Measurements from ENCODE around the gene SCAPER. TPM values are rescaled to one million over a fixed set of nuclear protein-coding genes. Genes with fewer than 3 reads are reported as not detected.

Gene SCAPER
- total RNA-seq, 1 donor from 2014 or later, result 78.1 TPM

DNA sequence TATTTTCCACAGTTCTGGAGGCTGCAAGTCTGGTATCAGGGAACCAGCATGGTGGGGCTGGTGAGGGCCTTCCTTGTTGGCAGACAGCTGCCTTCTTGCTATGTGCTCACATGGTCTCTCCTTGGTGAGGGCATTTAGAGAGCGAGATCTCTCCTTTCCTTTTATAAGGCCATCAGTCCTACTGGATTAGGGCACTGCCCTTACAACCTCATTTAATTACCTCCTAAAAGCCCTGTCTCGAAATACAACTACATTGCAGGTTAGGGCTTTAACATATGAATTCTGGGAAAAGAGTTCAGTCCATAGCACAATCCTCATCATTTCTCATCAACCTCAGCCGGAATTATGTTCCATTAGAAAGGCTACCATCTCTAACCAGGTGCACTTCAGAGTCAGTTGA is 546.7 kb downstream of the SCAPER start:
- no peak for DNase-seq (ENCODE audit: low spot score in 2 of 2)
- Histone ChIP-seq H3K27ac (no peak overlapping the region), H3K4me1 (no peaks in the 10 kb centered on the region), H3K27me3 (no peaks in the 10 kb centered on the region), H3K36me3 (peaks cover 0 to 4% of the 10 kb centered on the region in 2 donors), H3K4me3 (no peak overlapping the region), H3K9me3 (no peaks in the 10 kb centered on the region)
- TF ChIP-seq, protein P1, sequence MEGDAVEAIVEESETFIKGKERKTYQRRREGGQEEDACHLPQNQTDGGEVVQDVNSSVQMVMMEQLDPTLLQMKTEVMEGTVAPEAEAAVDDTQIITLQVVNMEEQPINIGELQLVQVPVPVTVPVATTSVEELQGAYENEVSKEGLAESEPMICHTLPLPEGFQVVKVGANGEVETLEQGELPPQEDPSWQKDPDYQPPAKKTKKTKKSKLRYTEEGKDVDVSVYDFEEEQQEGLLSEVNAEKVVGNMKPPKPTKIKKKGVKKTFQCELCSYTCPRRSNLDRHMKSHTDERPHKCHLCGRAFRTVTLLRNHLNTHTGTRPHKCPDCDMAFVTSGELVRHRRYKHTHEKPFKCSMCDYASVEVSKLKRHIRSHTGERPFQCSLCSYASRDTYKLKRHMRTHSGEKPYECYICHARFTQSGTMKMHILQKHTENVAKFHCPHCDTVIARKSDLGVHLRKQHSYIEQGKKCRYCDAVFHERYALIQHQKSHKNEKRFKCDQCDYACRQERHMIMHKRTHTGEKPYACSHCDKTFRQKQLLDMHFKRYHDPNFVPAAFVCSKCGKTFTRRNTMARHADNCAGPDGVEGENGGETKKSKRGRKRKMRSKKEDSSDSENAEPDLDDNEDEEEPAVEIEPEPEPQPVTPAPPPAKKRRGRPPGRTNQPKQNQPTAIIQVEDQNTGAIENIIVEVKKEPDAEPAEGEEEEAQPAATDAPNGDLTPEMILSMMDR (IDR thresholded peaks at IDR 0.05), result no peak
- intact Hi-C loops (cut with DNase I), result no loop called here

DNA sequence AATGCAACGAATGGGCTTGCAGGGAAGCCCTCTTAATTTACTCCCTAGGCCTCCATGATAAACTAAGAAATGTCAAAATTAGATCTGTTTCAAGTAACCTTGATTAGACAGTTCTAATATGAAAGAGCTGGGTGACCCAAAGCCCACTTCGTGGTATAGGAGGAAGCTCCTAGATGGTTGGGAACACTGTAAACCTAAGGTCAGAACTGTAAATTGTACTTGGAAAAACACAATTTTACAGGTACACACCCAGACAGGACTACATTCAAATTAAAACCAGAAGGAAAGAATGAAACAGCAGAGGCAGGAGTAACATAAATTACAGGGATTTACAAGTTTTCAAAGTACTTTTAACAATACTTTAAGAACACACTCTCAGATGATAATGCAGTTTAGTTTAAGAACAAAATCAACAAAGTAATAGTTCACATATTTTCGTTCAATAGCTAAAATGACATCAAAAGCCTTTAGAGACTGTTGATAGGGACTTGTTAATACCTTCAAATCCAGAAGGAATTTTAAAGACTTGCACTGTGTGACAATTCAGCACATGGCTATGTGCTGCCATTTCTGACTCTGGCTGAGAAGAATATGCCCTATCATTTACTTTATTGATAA is 550.2 kb downstream of the SCAPER start:
- TF ChIP-seq, protein P1 (IDR thresholded peaks at IDR 0.05), result no peak
- DNase-seq (ENCODE audit: low spot score in 2 of 2), result no peak
- Histone ChIP-seq H3K4me3 (no peak overlapping the region), H3K27ac (no peak overlapping the region), H3K9me3 (no peaks in the 10 kb centered on the region), H3K4me1 (no peaks in the 10 kb centered on the region), H3K36me3 (peaks cover 0 to 4% of the 10 kb centered on the region in 2 donors), H3K27me3 (no peaks in the 10 kb centered on the region)
- intact Hi-C loops (cut with DNase I), result no loop called here

DNA sequence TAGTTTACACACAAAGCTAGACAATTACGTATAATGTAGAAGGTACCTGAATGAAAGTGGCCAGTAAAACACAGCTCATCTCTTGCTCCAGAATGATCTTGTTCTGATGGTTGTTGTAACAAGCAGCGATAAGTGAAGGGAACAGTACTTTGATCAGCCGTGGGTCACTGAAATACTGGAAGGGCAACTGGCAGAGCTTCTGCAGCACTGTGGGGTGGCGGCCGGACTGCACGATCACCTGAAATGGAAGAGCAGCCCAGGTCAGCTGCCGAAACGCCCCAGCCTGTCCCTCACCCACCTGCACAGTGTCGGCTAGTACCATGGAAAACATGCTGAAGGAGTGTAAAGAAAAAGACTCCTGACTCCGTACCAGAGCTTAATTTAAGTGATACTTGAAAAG is 551.2 kb downstream of the SCAPER start:
- H3K4me3 ChIP-seq, result no peak overlapping the region
- intact Hi-C loops (cut with DNase I), result no loop called here
- H3K36me3 ChIP-seq, result no peaks in the 10 kb centered on the region
- no peaks in the 10 kb centered on the region for H3K27me3 ChIP-seq
- TF ChIP-seq, protein P1 (IDR thresholded peaks at IDR 0.05), result no peak
- DNase-seq (ENCODE audit: low spot score in 2 of 2), result no peak
- H3K4me1 ChIP-seq, result no peaks in the 10 kb centered on the region
- H3K9me3 ChIP-seq, result no peaks in the 10 kb centered on the region
- H3K27ac ChIP-seq, result no peak overlapping the region

DNA sequence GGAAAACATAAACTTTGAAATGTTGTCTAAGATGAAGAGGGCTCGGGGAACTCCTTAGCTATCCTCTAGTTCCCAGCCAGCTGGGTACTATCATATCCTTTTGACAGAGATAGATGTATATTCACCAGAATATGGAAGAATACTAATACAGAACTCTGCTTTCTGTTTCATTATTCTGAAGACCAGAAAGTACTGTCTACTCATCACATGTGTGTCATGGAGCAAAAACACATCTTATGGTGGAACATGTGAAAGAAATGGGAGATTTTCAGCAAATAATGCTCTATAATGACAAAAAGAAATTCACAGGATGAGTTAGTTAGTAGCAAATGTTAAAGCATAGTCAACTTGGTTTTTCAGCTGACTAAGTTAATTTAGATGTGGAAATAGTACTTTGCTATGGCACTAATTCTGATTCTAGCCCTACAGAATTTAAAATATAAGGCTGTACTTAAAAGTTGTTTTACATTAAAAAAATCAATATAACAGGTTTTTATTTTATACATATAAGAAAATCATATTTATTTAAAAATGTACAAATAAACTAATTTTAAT is 552.0 kb downstream of the SCAPER start:
- Histone ChIP-seq H3K9me3 (no peaks in the 10 kb centered on the region), H3K36me3 (no peaks in the 10 kb centered on the region), H3K27me3 (no peaks in the 10 kb centered on the region), H3K27ac (no peak overlapping the region), H3K4me1 (no peaks in the 10 kb centered on the region), H3K4me3 (no peak overlapping the region)
- TF ChIP-seq, protein P1 (IDR thresholded peaks at IDR 0.05), result no peak
- no peak for DNase-seq (ENCODE audit: low spot score in 2 of 2)
- intact Hi-C loops (cut with DNase I), result no loop called here

DNA sequence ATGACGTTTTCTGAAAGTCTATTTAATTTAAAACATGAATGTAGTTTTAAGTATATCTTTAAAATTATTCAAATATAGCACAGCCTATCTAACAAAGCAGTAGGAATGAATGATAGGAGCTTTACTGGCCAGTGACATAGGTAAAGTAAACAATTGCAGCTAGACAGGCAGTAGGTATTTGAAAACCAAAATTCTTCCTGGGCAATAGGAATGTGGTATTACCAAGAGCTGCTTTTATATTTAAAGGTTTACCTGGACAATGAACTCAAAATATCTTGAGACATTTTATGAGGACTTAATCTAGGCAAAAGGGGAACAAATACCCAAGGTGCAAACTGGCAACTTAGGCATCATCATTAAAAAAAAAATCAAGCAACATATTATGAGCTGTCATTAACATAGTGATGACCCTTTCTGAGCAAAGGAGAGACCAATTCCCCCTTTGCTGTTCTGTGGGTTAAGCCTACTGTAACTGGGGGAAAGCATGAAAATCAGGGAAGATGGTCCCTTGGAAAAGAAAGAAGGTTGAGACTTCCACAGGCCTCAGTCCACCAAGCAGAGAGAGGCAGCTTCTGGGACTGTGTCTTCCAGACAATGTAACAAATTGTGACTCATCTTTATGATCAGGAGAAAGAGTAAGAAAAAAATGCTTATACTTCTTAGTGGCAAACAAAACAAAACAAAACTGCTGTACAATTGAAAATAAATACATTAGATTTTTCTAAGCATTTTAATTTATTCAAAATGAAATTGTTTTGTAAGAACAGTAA is 555.7 kb downstream of the SCAPER start:
- Histone ChIP-seq H3K4me3 (no peak overlapping the region), H3K9me3 (no peaks in the 10 kb centered on the region), H3K4me1 (peaks cover 10 to 13% of the 10 kb centered on the region in 2 donors), H3K27ac (no peak overlapping the region), H3K36me3 (no peaks in the 10 kb centered on the region), H3K27me3 (peaks cover 28% of the 10 kb centered on the region)
- TF ChIP-seq, protein P1 (IDR thresholded peaks at IDR 0.05), result no peak
- intact Hi-C loops (cut with DNase I), result no loop called here
- DNase-seq (ENCODE audit: low spot score in 2 of 2), result no peak
